Measurements from ENCODE around the gene ZP1. TPM values are rescaled to one million over a fixed set of nuclear protein-coding genes. Genes with fewer than 3 reads are reported as not detected.
A peak's percentile ranks its signal among the peaks of the same experiment; 100 is the strongest.

Gene ZP1
- total RNA-seq, 1 donor from 2014 or later: 1.4 TPM

GRCh38 chr11:60875366-60876167 lies 8.2 kb downstream of the ZP1 start:
- DNase-seq (ENCODE audit: low spot score): peak; percentile 18

DNA sequence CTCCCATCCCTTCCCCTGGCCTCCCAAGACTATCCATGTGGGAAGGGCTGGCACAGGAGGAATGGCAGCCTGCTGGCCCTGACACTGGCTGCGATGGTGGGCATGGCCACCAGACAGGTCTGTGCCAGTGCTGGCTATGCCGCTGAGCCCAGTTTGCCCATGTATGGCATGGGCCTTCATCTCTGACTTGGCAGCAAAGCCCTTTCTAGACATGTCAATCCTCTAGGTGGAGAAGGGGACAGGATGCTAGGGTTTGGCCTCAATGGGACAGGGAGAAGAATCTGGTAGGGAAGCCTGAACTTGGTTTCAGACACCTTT lies 8.8 kb downstream of the ZP1 start:
- DNase-seq (ENCODE audit: low spot score): peak; percentile 62

DNA sequence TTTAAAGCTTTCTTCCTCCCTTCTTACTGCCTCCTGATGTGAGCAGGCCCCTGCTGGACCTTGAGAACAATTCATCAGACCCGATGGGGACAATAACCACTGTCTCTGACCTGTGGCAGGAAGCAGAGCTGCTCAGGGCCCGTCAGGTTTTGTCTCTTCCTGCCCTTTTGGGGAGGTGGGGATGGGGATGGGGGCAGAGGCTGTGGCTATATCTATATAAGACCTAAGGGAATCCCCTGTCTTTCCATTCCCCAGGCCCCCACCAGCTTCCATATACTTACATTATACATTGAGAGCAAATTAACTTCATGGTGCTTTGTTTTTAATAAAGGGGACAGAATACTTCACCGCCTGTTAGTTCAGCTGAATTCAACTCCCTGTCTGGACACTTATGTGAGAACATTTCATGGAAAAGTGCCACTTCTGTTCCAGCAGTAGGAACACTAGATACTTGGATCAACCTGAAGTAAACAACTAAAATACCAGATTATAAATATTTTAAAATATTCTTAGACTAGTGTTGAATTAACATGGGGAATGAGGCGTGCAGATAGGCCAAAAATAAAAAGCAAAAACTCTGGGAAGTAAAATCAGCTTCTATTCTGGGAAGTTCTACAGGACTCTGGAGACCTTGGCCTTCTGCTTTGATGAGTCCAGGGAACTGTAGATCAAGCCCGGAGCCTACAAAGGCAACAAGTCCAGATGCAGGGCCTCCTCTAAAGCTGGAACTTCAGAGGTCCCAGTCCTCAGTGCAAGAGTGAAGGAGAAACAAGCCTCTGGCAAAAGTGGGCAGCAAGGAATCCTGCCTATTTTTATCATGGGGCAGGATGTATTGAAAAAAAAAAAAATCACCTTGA lies 11.1 kb downstream of the ZP1 start:
- DNase-seq (ENCODE audit: low spot score): peak; percentile 64

- no peak for DNase-seq (ENCODE audit: low spot score)
Observed at GRCh38 chr11:60879104-60879503, 11.8 kb downstream of the ZP1 start.

DNA sequence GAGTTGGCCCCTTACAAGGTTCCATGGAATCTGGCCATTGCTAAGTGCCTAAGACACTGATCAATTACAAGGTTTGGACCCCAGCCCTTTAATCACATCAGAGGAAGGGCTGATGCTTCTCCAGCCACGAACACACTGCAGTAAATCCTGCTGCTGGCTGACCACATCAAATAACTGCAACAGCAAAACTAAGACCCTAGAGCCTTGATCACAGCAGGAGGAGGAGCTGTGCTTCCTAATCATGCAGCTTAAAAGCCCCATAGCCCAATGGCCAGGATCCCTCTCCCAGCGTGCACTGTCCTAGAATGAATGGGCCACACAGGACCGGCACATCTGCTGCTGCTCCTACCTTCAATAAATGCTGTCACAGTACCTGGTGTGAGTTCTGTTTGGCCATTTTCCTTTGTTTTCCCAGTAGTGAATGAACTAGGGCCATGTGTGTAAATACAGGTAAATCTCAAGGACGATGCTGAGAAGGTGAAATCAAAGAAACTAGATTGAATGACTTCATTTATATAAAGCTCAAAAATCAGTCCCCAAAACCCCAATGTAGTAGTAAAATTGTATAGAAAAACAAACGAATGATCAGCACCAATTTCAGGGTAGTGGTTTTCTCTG lies 12.7 kb downstream of the ZP1 start:
- DNase-seq (ENCODE audit: low spot score): peak; percentile 39

DNA sequence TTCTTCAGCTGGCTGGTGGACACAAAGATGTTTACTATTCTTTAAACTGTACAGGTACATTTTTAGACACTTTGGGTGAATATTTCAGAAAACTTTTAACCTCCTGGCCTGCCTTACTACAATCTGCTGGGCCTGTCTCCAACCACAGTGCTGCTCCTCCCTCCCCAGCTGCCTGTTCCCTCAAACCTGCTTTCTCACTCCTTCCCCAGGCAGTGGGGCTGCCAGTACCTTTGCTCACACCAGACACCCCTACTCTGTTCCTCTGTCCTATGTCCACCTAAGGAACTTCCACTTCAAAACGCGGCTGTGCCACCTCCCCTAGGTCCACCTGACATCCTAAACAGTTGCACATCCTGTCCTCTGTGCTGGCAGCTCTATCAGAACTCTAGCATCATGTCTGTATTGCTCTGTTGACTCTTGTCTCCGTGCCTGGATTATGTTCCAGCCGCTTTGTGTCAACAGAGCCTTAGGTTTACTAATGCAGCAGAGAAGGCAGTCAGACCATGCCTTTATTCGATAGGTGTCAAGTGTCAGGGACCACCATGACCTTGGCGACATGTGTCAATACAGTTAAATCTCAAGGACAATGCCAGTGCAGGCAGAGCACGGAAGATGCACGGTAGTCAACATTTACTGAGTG lies 13.4 kb downstream of the ZP1 start:
- DNase-seq (ENCODE audit: low spot score): peak; percentile 41

DNA sequence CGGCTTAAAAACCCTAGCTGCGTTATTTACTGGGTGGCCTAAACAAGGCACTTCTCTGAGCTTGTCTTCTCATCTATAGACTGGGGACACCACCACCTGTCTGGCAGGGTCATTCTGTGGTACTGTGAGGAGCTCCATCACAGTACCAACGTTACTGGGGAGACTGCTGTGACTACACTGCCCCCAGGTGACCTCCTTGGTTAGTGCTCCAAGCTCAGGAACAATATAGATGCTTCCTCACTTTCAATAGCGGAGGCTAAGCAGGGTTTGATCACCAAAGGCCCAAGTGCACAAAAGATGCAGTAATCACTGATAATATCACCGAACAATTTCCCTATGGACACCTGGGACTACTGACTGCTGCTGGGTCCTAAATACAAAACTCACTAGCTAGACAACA lies 20.2 kb downstream of the ZP1 start:
- DNase-seq (ENCODE audit: low spot score): no peak

DNA sequence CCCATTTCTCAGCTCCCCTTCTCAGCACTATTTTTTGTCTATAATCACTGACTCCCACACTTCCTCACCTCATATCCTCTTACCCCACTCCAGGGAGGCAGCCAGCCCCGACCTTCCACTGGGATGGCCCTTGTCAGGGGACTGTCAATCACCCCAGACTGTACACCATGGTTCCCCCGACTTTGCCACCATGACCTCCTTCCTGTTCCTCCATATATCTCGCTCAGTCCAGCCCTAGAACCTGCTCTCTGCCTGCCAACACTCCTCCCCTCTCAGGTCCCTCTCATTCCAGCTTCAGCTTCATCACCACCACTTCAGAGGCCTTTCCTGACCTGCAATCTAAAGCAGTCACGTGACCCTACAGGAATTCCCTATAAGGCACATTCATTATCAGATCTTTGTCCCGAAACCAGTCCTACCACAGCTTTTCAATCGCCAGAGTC lies 22.5 kb downstream of the ZP1 start:
- DNase-seq (ENCODE audit: low spot score): no peak

- DNase-seq (ENCODE audit: low spot score): no peak
Observed at GRCh38 chr11:60890696-60891095, 23.4 kb downstream of the ZP1 start.

GRCh38 chr11:60891103-60891741 lies 23.9 kb downstream of the ZP1 start:
- peak; percentile 71 for DNase-seq (ENCODE audit: low spot score)

DNA sequence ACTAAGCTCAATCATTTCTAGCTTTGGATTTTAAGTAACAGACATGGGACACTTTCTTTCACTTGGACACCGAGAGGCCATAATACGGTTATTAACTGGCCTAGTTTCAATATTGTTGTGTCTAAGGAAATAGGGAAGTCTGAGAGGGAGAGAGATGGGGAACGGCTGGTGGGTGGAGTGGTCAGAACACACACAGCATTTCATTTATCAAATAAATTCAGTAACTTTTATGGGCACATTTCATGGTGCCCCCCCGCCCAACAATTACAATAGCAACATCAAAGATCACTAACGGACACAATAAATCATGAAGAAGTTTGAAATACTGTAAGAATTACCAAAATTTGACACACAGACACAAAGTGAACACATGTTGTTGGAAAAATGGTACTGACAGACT lies 28.3 kb downstream of the ZP1 start:
- DNase-seq (ENCODE audit: low spot score): peak; percentile 41

DNA sequence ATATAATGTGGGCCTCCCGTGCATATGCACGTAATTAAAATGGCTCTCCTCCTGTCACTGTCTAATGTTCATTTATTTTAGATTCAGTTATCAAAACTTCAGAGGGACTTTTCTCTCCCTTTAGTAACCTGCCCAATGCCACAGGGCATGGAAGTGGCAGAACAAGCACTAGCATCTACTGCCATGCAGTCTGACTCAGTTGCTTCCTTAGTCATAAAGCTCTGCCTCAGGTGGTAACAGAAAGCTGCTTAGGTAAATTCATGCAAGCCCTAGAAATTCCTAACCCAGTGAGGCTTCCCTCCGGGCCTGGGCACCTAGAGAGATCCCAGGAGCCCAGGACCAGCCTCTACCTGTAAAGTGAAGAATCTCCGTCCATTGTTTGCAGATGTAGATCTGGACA lies 30.2 kb downstream of the ZP1 start:
- peak; percentile 41 for DNase-seq (ENCODE audit: low spot score)

DNA sequence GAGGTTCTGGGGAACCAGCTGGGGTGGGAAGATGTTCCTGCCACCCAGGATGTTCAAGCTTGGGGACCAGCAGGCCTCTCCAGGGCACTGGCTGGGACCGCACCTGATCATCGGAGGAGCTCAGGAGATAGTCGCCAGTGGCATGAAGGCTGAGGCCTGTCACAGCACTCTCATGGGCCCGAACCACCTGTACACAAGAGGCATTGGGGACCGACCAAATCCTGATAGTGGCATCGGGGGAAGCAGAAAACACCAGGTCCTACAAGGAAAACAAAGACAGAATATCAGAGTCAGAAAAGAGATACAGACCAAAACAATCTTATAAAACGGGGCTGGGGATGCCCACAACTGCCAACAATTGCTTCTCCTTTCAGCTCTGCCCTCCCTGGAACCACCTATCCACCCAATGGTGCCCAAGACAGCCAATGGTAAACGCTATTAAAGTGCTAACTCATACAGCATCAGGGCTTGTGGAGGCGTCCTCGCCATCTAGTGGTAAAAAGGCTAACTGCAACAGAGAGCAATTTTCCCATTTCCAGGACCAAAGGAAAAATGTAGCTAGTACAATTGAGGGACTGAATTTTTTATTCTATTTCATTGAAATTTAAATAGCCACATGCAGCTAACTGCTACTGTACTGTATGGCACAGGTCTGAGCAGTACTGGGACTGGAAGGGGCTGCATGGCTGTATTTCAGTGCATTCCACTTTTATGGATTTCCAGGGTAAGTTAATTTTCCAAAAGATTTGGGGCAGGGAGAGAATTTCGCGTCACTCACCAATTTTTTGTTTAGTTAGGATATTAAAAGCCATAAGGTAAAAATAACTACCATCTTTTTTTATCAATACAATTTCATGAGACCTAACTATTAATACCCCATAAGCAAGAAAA lies 31.9 kb downstream of the ZP1 start:
- DNase-seq (ENCODE audit: low spot score): peak; percentile 49

- DNase-seq (ENCODE audit: low spot score): no peak
Observed at GRCh38 chr11:60899977-60900376, 32.6 kb downstream of the ZP1 start.

- peak; percentile 79 for DNase-seq (ENCODE audit: low spot score)
Observed at GRCh38 chr11:60900673-60901404, 33.5 kb downstream of the ZP1 start.

DNA sequence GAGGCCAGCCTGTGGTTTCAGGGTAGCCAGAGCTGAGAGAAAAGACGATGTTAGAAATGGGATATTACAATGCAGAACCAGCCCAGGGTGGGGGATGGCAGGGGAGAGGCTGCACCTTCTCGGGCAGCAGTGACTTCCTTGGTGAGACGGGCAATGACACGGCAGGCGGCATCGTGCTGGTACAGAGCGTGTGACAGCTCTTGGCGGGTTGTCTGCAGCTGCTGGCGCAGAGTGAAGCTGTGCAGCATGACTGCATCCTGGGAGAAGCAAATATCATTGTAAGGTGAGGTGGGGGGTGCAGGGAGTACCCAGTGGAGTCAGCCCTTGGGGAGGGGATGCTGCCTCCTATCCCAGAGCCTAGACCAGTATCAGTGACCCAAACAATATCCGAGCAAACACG lies 35.3 kb downstream of the ZP1 start:
- DNase-seq (ENCODE audit: low spot score): peak; percentile 83

DNA sequence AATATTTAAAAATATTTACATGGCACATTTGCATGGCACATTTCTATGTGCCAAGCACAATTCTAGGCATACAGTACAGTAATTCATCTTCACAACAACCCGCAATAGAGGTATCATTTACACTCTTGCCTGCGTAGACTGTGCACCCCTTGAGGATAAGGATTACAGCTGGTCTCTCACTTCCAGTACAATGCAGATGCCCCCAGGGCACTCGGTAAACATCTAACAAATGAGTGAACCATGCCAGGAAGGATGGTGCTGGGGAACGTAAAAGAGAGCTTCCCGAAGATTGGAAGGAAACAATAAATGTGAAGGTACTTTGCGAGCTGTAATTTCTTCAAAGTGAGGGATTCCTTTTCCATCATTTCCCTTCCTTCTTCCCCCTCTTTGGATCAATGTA lies 37.7 kb downstream of the ZP1 start:
- DNase-seq (ENCODE audit: low spot score): no peak

DNA sequence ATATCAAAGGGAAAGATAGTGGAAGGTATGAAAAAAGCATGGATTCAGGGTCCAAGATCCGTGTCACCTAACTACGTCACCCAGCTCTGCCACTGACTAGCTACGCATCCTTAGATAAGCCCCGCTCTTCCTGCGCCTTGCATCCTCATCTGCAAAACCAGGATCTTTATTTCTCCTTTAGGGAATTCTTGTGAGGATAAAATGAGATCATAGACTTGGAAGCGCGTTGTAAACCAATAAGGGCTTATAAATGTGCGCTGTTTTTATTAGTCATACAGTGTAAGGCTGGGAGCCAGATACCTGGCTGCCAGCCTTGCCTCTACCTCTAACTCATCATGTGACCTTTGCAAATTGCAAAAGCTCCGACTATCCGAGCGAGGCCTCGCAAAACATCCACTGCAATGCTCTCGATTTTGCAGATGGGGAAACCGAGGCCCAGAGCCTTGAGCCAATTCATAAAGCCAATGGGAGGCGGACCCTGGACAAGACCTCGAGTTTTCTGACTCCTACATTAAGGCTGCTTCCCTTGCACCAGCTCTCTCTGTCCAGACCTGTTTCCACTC lies 38.3 kb downstream of the ZP1 start:
- DNase-seq (ENCODE audit: low spot score): no peak
